ENCODE measurements around the gene CYFIP2. TPM values are rescaled to one million over a fixed set of nuclear protein-coding genes. Genes with fewer than 3 reads are reported as not detected.

Gene CYFIP2
- total and polyA plus RNA-seq, 7 donors, result 0.61 to 8.3 (median 4.9) TPM

- Histone ChIP-seq H3K9me3 (no peaks in the 10 kb centered on the region), H3K4me1 (no peaks in the 10 kb centered on the region), H3K4me3 (no peak overlapping the region), H3K27me3 (ENCODE audit: insufficient read depth in 3 of 3, low read length in 2 of 3) (no peaks in the 10 kb centered on the region), H3K27ac (no peak overlapping the region), H3K36me3 (ENCODE audit: insufficient read depth in 1 of 2, low read depth in 1 of 2) (no peaks in the 10 kb centered on the region)
- TF ChIP-seq, protein P1, sequence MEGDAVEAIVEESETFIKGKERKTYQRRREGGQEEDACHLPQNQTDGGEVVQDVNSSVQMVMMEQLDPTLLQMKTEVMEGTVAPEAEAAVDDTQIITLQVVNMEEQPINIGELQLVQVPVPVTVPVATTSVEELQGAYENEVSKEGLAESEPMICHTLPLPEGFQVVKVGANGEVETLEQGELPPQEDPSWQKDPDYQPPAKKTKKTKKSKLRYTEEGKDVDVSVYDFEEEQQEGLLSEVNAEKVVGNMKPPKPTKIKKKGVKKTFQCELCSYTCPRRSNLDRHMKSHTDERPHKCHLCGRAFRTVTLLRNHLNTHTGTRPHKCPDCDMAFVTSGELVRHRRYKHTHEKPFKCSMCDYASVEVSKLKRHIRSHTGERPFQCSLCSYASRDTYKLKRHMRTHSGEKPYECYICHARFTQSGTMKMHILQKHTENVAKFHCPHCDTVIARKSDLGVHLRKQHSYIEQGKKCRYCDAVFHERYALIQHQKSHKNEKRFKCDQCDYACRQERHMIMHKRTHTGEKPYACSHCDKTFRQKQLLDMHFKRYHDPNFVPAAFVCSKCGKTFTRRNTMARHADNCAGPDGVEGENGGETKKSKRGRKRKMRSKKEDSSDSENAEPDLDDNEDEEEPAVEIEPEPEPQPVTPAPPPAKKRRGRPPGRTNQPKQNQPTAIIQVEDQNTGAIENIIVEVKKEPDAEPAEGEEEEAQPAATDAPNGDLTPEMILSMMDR (IDR thresholded peaks at IDR 0.05), result no peak
- no peak for ATAC-seq
- DNase-seq, result no peak
- intact Hi-C loops (cut with DNase I), result no loop called here
- WGBS, 3 donors, result 83 to 91% (median 85%) methylated on average over 4 of the region's 4 CpGs
Measured at GRCh38 chr5:157306081-157306480, 40.2 kb downstream of the CYFIP2 start.

DNA sequence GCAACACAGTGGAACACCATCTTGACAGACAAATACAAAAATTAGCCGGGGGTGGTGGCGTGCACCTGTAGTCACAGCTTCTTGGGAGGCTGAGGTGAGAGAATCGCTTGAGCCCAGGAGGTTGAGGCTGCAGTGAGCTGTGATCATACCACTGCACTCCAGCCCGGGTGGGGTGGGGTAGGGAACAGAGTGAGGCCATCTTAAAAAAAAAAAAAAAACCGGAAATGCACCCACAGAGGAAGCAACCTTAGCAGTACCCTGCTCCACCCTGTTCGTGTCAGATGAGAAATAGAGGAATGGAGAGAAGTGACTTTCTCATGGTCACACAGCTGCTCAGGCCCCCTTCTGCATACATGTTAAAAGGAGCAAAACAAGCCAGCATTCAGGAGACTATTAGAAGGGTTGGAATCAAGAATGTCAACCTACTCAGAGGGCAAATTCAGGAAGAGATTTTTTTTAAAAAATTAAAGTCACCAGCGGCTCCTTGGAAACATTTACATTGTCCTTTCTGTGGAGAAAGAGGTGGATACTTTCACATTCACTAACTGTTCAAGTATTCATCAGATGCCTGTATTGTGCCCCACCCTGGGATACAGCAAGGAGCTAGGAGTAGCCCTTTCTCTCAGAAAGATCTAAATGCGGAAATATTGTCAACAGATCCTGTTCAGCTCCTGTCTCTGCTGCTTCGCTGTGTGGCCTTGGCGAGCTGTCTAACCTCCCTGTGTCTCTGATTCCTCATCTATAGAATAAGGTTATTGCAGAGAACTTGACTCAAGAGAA is 41.0 kb downstream of the CYFIP2 start:
- Histone ChIP-seq H3K36me3 (ENCODE audit: insufficient read depth in 1 of 2, low read depth in 1 of 2) (no peaks in the 10 kb centered on the region), H3K9me3 (no peaks in the 10 kb centered on the region), H3K27me3 (ENCODE audit: insufficient read depth in 3 of 3, low read length in 2 of 3) (no peaks in the 10 kb centered on the region), H3K27ac (no peak overlapping the region), H3K4me1 (no peaks in the 10 kb centered on the region), H3K4me3 (no peak overlapping the region)
- intact Hi-C loops (cut with DNase I), result no loop called here
- DNase-seq (no peak), ATAC-seq (no peak)
- 87 to 92% (median 90%) methylated on average over 10 of the region's 10 CpGs for WGBS, 3 donors
- TF ChIP-seq, protein P1 (IDR thresholded peaks at IDR 0.05), result no peak

GRCh38 chr5:157308836-157309465 is 43.0 kb downstream of the CYFIP2 start:
- no peaks in the 10 kb centered on the region for H3K36me3 ChIP-seq (ENCODE audit: insufficient read depth in 1 of 2, low read depth in 1 of 2)
- H3K4me1 ChIP-seq, result no peaks in the 10 kb centered on the region
- intact Hi-C loops (cut with DNase I), result no loop called here
- H3K9me3 ChIP-seq, result no peaks in the 10 kb centered on the region
- WGBS, 3 donors, result 45 to 53% (median 51%) methylated on average over 8 of the region's 8 CpGs
- TF ChIP-seq, protein P1 (IDR thresholded peaks at IDR 0.05), result no peak
- H3K27me3 ChIP-seq (ENCODE audit: insufficient read depth in 3 of 3, low read length in 2 of 3), result no peaks in the 10 kb centered on the region
- no peak for ATAC-seq
- no peak overlapping the region for H3K27ac ChIP-seq
- DNase-seq, result no peak
- no peak overlapping the region for H3K4me3 ChIP-seq

- H3K9me3 ChIP-seq, result no peaks in the 10 kb centered on the region
- H3K4me1 ChIP-seq, result no peaks in the 10 kb centered on the region
- H3K36me3 ChIP-seq (ENCODE audit: insufficient read depth in 1 of 2, low read depth in 1 of 2), result no peaks in the 10 kb centered on the region
- H3K27me3 ChIP-seq (ENCODE audit: insufficient read depth in 3 of 3, low read length in 2 of 3), result no peaks in the 10 kb centered on the region
- TF ChIP-seq, protein P1 (IDR thresholded peaks at IDR 0.05), result no peak
- ATAC-seq (no peak), DNase-seq (no peak)
- no peak overlapping the region for H3K27ac ChIP-seq
- 69 to 70% (median 70%) methylated on average over 14 of the region's 14 CpGs for WGBS, 3 donors
- intact Hi-C loops (cut with DNase I), result loop anchor here (1.0 to 5.0 kb wide), 2 partner anchors 57 to 160 kb away; no protein-coding TSS in a partner anchor
- H3K4me3 ChIP-seq, result no peak overlapping the region
Measured at GRCh38 chr5:157309796-157310195, 43.9 kb downstream of the CYFIP2 start.
